K562 (cell line): ENCODE measurements around the gene GANAB. TPM values are rescaled to one million over a fixed set of nuclear protein-coding genes. Genes with fewer than 3 reads are reported as not detected.

Experiments
- CUX1 ChIP-seq: fragments of 200-800 bp; sonication (Bioruptor generic); IDR thresholded peaks from 2 replicates; pipeline ENCODE4 v1.6.1; 2016; ENCODE audit warnings: missing genetic modification characterization, missing compliant biosample characterization
- DMBX1 ChIP-seq: fragments of 250-450 bp; sonication (Bioruptor Pico); IDR thresholded peaks from 2 replicates; pipeline ENCODE4 v1.8.0; 2022; ENCODE audit warnings: inconsistent platforms, mild to moderate bottlenecking, moderate library complexity, borderline replicate concordance
- MCM3 ChIP-seq: fragments of 450-650 bp; IDR thresholded peaks from 2 replicates; pipeline ENCODE4 v1.6.1; 2016
- NCOA6 ChIP-seq: fragments of 450-650 bp; IDR thresholded peaks from 2 replicates; pipeline ENCODE4 v1.6.1; 2017; ENCODE audit warnings: mild to moderate bottlenecking
- PHB ChIP-seq: fragments of 250-450 bp; sonication (Bioruptor Pico); IDR thresholded peaks from 2 replicates; pipeline ENCODE4 v1.5.0; 2021
- PTRF ChIP-seq: fragments of 450-650 bp; IDR thresholded peaks from 2 replicates; pipeline ENCODE4 v1.6.1; 2016; ENCODE audit warnings: mild to moderate bottlenecking, missing genetic modification characterization, missing compliant biosample characterization
- RCOR1 ChIP-seq, 2 experiments: IDR thresholded peaks; 2 replicates each; pipeline ENCODE4 v1.6.1; 2012; ENCODE audit warnings: low read depth in 2 of 2, low read length in 2 of 2, borderline replicate concordance in 1 of 2, improper control_type of control experiment in 1 of 2
- RFX5 ChIP-seq: IDR thresholded peaks from 2 replicates; pipeline ENCODE4 v1.6.1; 2011; ENCODE audit warnings: low read depth, mild to moderate bottlenecking, improper control_type of control experiment, low read length
- TRIM25 ChIP-seq: fragments of 450-650 bp; IDR thresholded peaks from 2 replicates; pipeline ENCODE4 v1.7.0; 2016; ENCODE audit warnings: borderline replicate concordance
- ZBTB40 ChIP-seq, 2 experiments: fragments of 450-650 bp in 1 of 2; sonication (generic) in 1 of 2; formaldehyde crosslinking in 1 of 2; IDR thresholded peaks; 2 replicates each; pipeline versions ENCODE4 v1.7.1 to v1.9.0; 2016 to 2022; ENCODE audit warnings: inconsistent platforms in 1 of 2, mild to moderate bottlenecking in 1 of 2, missing genetic modification reagents in 1 of 2
- ZFPM2 ChIP-seq: fragments of 250-450 bp; sonication (Bioruptor Pico); IDR thresholded peaks from 2 replicates; pipeline ENCODE4 v1.5.1; 2022; ENCODE audit warnings: mild to moderate bottlenecking
- ZKSCAN3 ChIP-seq: fragments of 250-450 bp; sonication (Bioruptor Pico); IDR thresholded peaks from 2 replicates; pipeline ENCODE4 v1.4.0; 2020
- polyA plus RNA-seq, 8 experiments: library from polyadenylated mRNA; depleted of rRNA in 4 of 8; stranded (reverse) in 5 of 8; unstranded in 3 of 8; fragments of >200 nt; fragmentation: Nextera tagmentation in 2 of 8; fragmentation: Illumina TruSeq in 1 of 8; extraction: Ambion mirVana in 2 of 8; extraction: Trizol in 1 of 8; gene quantifications; 2 replicates each; pipeline versions ENCODE4 v1.2.1 to v1.2.3, GENCODE V29; 2011 to 2014; ENCODE audit warnings: inconsistent platforms in 1 of 8, missing spikeins in 1 of 8
- total RNA-seq, 7 experiments: library from RNA; depleted of rRNA in 6 of 7; stranded (reverse); fragments of >200 nt in 6 of 7; fragmentation: Illumina TruSeq in 2 of 7; extraction: Trizol in 2 of 7; gene quantifications; 2 replicates each; pipeline versions ENCODE4 v1.2.1 to v1.2.3, GENCODE V29; 2011 to 2021; ENCODE audit warnings: low replicate concordance in 1 of 7

The GANAB gene
- total and polyA plus RNA-seq, 9 of the 15 experiments (the other 6 are each of a cell fraction or from before 2014, with no cell fraction given), result 6.5 to 284 (median 161) TPM

DNA sequence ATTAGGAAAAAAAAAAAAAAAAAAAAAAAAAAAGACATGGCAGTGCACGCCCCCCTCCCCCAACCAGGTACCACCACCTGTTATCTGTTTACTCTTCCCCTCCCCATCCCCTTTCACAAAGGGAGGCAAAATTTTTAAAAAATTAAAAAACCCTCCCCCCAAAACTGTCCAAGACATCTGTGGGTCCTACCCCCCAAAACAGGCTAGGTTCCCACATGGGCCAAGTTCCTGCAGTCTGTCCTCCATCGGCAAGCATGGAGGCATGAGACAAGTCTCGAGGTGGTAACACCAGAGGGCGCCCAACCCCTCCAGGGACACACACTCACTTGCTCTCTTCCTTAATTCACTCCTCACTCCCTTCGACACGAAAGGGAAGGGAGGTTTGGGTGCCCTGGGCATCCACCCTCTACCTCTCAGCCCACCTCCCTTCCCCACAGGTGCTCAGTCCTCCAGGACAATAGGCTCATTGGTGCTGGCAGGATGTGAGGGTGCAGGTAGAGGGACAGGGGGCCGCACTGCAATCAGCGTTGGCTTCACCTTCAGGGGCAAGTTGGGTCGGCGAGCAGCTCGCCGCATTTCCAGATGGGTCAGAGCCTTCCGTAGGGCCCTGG is 52.9 kb downstream of the GANAB start (continued):
- no peak for TF ChIP-seq CUX1 (CRISPR knock-in tag)
- no peak for TF ChIP-seq RFX5
- TF ChIP-seq PHB (CRISPR knock-in tag), result no peak
- no peak for TF ChIP-seq ZKSCAN3 (CRISPR knock-in tag)
- TF ChIP-seq TRIM25, result no peak
- no peak for TF ChIP-seq PTRF (tag)
- no peak for TF ChIP-seq DMBX1 (CRISPR knock-in tag)
- TF ChIP-seq MCM3, result no peak
- TF ChIP-seq RCOR1 (IDR thresholded peaks at IDR 0.05; ENCODE audit: borderline replicate concordance in 1 of 2, low read depth in 2 of 2, low read length in 2 of 2), result peak in 1 of 2 experiments; percentile 48; a peak in 1 of 4 replicates
- no peak for TF ChIP-seq ZBTB40 (IDR thresholded peaks at IDR 0.05)
- TF ChIP-seq ZBTB40 (CRISPR knock-in tag; IDR thresholded peaks at IDR 0.05), result no peak; the same call in 1 of the 2 replicates
- no peak for TF ChIP-seq NCOA6
- no peak for TF ChIP-seq ZFPM2 (CRISPR knock-in tag)
